NOMO-1 treated with DMSO at 0.1 percent for 48 hours (cell line): ENCODE data around the gene PALLD.
"Not testable (repeated sequence)": the region's sequence is repeated elsewhere in the genome, so short reads cannot be mapped to it uniquely, and the experiment has no call there.

Experiments used
- DNase-seq: peaks from one replicate; lab custom pipeline; 2025; ENCODE audit not compliant: unreplicated experiment; lab: John Stamatoyannopoulos, UW

Gene PALLD

DNA sequence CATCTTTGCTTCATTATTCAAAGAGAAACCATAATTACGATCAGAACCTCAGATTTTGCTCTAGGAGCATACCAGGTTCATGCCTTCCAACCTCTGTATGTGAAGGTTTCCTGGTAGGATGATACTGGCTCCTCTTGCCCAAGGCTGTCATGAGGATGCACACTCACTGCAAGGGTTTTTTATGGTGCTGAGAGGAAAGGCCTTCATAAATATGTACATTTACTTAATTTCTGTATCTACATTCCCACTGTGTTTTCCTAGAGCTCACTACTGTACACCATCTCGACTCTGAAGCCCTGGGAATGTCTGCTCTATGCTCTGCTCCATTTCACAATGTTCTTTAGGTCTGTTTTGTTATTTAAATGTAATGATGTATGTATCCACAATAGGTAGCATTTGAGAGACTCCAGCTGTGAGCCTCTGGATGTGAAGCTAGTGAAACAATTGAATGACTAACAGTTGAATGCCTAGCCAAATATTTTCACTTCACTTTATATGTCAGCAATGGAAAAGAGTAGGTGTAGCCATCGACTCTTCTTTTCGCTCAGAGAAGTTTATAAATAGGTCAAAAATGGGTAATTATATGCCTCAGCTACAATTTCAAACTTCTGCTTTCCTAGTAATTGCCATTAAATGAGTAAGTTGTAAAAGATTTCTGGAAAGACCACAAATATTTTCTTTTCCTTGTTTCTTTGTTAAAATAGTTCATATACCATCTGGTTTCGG is 228.0 kb downstream of the PALLD start:
- peak; percentile 80 for DNase-seq

- DNase-seq, result peak; percentile 77
Observed at GRCh38 chr4:168725930-168726329, 229.1 kb downstream of the PALLD start.

GRCh38 chr4:168727181-168727580 is 230.3 kb downstream of the PALLD start:
- DNase-seq, result not testable (repeated sequence)

- DNase-seq, result no peak
Observed at GRCh38 chr4:168731006-168731636, 234.3 kb downstream of the PALLD start.

GRCh38 chr4:168731706-168732414 is 235.0 kb downstream of the PALLD start:
- DNase-seq, result peak; percentile 83

GRCh38 chr4:168732714-168733113 is 235.9 kb downstream of the PALLD start:
- DNase-seq, result no peak

- DNase-seq, result peak; percentile 5
Observed at GRCh38 chr4:168734703-168735678, 238.1 kb downstream of the PALLD start.

- no peak for DNase-seq
Observed at GRCh38 chr4:168735735-168736134, 238.9 kb downstream of the PALLD start.

DNA sequence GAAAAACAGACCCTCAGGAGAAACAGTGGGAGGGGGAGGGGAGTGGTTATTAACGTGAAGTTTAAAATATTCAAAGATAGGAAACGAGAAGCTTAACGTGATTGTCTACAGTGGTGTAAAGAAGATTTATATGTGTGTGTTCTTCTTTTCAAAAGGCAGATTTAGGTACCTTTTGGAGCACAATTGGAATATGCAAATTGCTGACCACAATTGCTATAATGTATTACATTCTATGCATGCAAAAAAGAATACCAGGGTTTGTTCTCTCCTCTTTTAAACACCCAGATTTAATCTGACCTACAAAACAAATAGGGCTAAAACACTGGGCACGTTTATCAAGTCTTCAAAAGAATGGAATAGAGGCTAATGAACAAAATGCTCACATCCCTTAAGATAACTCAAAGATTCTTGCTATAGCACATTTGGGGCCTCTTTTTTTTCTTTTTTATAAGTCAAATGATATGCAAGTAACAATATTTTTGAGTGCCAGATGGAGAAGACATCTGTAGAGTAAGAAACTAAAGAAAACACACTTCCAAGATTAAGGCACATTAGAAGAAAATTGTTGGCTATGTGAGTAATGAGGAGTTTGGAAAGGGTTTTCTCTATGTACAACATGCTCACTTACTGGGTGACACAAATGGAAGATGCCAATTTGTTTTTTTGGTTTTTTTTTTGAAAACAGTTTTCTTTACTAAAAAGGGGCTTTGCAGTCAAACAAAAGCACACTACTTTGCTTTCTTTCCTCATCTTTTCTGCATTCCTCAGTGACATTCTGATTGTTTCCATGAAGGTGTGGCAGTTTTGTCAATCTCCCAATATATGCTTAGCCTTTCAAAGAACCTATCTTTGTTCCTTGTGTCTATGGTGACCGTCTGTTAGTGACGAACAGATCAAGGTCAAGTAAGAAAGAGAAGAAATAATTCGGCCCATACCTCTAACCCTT is 240.3 kb downstream of the PALLD start:
- no peak for DNase-seq

DNA sequence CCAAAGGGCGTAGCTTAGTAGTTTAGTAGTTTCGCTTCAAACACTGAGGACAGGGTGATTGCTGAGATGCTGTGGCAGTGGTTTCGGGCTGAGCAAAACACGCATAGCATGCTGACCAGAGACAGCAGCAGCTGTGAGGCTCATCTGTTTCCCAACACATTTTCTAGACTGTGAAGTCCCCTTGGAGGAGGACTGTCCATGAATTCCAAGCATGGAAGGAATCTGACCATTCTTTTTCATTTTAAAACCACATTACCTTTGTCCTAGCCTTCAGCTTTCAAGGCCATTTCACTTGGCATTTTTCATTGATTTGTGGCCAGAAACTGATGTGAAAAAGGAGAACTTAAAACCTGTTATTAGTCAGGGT is 240.9 kb downstream of the PALLD start:
- no peak for DNase-seq

- no peak for DNase-seq
Observed at GRCh38 chr4:168739886-168740285, 243.0 kb downstream of the PALLD start.

GRCh38 chr4:168740691-168741090 is 243.8 kb downstream of the PALLD start:
- DNase-seq, result no peak

DNA sequence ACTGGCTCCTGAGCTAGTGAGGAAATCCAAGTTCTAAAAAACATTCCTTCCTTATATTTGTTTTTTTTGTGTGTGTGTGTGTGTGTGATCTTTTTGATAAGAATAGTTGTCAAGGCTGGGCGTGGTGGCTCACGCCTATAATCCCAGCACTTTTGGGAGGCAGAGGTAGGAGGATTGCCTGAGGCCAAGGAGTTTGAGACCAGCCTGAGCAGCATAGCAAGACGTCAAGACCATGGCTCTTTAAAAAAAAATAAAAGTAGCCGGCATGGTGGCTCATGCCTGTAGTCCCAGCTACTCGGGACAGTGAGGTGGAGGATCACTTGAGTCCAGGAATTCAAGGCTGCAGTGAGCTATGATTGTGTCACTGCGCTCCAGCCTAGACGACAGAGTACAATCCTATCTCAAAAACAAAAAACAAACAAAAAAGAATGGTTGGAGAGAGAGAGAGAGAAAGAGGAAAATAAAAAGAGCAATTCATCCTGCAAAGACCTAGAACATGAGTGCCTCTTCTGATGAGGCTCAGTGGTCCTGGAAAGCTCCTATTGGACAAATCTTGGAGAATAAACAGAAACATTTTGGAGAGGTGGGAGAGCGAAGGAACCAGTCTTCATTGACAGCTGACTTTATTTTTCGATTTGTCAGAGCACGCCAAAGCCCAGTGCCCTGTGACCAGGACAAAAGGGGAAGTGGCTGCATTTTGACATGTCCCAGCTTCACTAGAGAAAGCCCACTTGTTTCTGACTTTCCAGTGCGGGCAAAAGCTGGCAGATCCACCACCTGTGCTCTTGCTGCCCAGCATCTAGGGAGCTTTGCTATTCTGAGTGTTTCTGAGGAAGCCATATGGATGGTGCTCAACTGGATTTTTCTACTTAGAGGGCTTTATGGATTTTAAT is 244.7 kb downstream of the PALLD start:
- peak; percentile 59 for DNase-seq

DNA sequence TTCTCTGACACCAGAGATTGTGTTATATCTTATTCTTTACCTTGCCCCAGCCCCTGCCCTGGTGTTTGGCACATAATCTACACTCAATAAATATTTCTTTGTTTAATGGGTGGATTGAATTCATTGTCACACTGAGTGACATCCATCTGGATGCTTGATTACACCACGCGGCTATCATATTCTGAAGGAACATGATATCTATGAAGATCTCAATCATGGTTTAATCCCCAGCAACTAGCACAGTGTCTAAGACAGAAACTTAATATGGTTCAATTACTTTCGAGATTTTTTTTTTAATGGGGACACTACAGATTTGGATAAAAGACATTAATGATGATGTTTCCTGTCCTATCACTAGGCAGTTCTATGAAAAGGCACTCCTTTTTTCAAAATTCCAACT is 246.3 kb downstream of the PALLD start:
- no peak for DNase-seq

GRCh38 chr4:168743601-168744000 is 246.7 kb downstream of the PALLD start:
- DNase-seq, result no peak

DNA sequence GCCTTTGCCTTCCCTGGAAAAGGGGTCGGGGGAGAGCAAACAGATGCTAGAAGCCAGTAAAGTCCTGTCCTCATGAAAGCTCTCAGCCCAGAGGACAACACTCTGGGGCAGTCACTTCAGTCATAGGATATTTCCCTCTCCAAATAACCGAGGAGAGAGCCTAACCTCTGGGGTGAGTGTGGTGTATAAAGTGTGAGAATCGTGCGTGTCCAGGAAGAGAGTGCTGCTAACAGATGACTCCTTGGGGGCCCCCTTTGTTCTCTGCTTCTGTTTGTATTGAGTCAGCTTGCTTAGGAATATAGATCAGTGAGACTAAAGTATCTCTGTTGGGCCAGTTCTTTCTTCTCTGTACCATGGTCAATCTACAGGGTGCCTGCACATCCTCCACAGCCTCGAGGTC is 247.2 kb downstream of the PALLD start:
- no peak for DNase-seq

DNA sequence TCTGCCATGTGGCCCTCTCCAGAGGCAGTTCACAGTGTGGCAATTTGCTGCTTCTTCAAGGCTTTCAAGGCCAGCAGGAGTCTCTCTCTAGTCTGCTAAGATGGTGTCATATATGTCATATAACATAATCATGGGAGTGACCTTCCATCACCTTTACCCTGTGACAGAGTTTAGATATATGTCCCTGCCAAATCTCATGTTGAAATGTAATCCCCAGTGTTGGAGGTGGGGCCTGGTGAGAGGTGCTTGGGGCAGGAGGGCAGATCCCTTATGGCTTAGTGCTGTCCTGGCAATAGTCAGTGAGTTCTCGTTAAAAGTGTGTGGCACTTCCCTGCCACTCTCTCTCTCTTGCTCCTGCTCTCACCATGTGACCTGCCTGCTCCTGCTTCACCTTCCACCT is 252.0 kb downstream of the PALLD start:
- DNase-seq, result no peak

GRCh38 chr4:168751263-168752225 is 254.7 kb downstream of the PALLD start:
- no peak for DNase-seq
